Breast epithelium (tissue), 4 donors: ENCODE measurements around the gene FAIM2. TPM values are rescaled to one million over a fixed set of nuclear protein-coding genes. Genes with fewer than 3 reads are reported as not detected.

Source experiments
- DNase-seq, 2 donors: peaks; one replicate each; pipeline ENCODE4 v3.0.0-alpha.2; 2019; ENCODE audit warnings: low spot score in 2 of 2
- H3K27ac ChIP-seq, 2 donors: fragments of 200-600 bp; sonication (generic) in 1 of 2; one replicate each; pipeline ENCODE4 v1.5.1; 2016 to 2019; ENCODE audit warnings: mild to moderate bottlenecking in 1 of 2
- H3K27me3 ChIP-seq, 2 donors: fragments of 200-600 bp; sonication (generic) in 1 of 2; one replicate each; pipeline versions ENCODE4 v1.5.1 to v1.6.0; 2017 to 2019; ENCODE audit warnings: control low read depth in 1 of 2, mild to moderate bottlenecking in 1 of 2
- H3K36me3 ChIP-seq: fragments of 200-600 bp; one replicate; pipeline ENCODE4 v1.5.1; 2019
- H3K4me1 ChIP-seq, 2 donors: fragments of 200-600 bp; sonication (generic); one replicate each; pipeline ENCODE4 v1.5.1; 2016 to 2019; ENCODE audit warnings: control low read depth in 1 of 2
- H3K4me3 ChIP-seq, 3 donors: fragments of 200-600 bp; sonication (generic); 1 replicate in 2 of 3; 2 replicates in 1 of 3; pipeline ENCODE4 v1.5.1; 2016 to 2019; ENCODE audit warnings: mild to moderate bottlenecking in 3 of 3, moderate library complexity in 2 of 3
- H3K9me3 ChIP-seq, 2 donors: fragments of 200-600 bp; sonication (generic) in 1 of 2; one replicate each; pipeline ENCODE4 v1.5.1; 2016 to 2019; ENCODE audit warnings: control low read depth in 1 of 2
- POLR2A ChIP-seq: fragments of 450-650 bp; IDR thresholded peaks from one replicate; pipeline ENCODE4 v1.6.1; 2016; ENCODE audit warnings: antibody characterized with exemption, mild to moderate bottlenecking, moderate library complexity
- POLR2AphosphoS5 ChIP-seq, 3 donors: sonication (generic); formaldehyde crosslinking; IDR thresholded peaks; one replicate each; pipeline ENCODE4 v1.6.1; 2017; ENCODE audit warnings: antibody characterized with exemption in 3 of 3
- intact Hi-C: fragments of 100-400 bp; cut with DNase I; formaldehyde crosslinking; loops from one replicate; pipeline ENCODE4 v1.15.1; 2023; ENCODE audit warnings: low total_unique reads
- total RNA-seq, 3 donors: library from RNA; depleted of rRNA; stranded (reverse); fragments of >200 nt; gene quantifications; one replicate each; pipeline ENCODE4 v1.1.0, GENCODE V29; 2016
- TF ChIP-seq, protein P1 (sequence below), 3 donors: fragments of 450-650 bp; IDR thresholded peaks; one replicate each; pipeline ENCODE4 v1.5.1; 2016 to 2017; ENCODE audit warnings: antibody characterized with exemption in 3 of 3, mild to moderate bottlenecking in 3 of 3, moderate library complexity in 3 of 3

Gene FAIM2
- total RNA-seq, 3 donors from 2014 or later: 0.64 to 1.9 (median 1.3) TPM

DNA sequence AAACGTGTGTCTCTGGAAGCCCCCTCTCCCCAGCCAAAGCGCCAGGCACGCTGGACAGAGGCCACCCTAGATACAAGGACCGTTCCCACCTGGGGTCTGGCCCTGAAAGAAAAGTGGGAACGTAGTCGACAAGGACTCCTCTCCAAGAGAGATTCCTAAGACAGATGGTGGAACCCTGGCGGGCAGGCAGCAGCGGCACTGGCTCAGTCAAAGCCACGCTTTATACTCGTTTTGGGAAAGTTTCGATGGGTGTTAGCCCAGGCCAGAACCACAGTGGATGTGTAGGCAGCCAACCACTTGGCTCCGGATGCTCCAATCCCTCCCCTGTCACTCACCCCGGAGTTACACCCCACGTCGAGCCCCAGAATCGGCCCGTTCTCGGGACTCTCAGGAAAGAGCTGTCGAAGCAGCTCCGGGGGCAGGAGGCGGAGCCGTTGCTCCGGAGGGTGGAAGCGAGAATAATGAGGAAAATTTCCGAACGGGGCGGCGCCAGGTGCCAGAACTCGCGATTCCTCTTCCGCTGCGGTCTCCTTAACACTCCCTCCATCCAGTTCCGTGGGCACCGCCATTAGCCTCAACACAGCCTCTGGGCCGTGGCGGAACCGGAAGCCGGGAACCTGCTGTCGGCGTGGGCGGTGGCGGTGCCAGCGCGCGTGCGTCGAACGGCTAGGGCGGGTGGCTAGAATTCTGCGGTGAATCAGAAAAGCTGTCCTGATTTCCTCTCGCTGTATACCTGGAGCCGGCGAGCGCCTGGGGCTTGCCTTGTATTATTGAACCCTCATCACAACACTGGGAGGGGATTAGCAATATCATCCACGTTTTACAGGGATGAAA is 61.0 kb downstream of the FAIM2 start, which contains the start of gene BCDIN3D:
BCDIN3D (minus strand) TSS at position 588 of the 834 bp plus-strand sequence; CDS start at position 569, 19 bp downstream.
- H3K4me3 ChIP-seq: peak within 1 kb of the TSS; percentile 51 to 74 (median 73)
- H3K4me1 ChIP-seq: peaks cover 4% of the 10 kb centered on the region in 2 donors
- TF ChIP-seq POLR2AphosphoS5 (IDR thresholded peaks at IDR 0.05) (peak; percentile 65 to 93 (median 84)), POLR2A (peak; percentile 61)
- TF ChIP-seq, protein P1, sequence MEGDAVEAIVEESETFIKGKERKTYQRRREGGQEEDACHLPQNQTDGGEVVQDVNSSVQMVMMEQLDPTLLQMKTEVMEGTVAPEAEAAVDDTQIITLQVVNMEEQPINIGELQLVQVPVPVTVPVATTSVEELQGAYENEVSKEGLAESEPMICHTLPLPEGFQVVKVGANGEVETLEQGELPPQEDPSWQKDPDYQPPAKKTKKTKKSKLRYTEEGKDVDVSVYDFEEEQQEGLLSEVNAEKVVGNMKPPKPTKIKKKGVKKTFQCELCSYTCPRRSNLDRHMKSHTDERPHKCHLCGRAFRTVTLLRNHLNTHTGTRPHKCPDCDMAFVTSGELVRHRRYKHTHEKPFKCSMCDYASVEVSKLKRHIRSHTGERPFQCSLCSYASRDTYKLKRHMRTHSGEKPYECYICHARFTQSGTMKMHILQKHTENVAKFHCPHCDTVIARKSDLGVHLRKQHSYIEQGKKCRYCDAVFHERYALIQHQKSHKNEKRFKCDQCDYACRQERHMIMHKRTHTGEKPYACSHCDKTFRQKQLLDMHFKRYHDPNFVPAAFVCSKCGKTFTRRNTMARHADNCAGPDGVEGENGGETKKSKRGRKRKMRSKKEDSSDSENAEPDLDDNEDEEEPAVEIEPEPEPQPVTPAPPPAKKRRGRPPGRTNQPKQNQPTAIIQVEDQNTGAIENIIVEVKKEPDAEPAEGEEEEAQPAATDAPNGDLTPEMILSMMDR (IDR thresholded peaks at IDR 0.05): peak in 1 of 3 donors; percentile 9
- no peaks in the 10 kb centered on the region for H3K36me3 ChIP-seq
- no peaks in the 10 kb centered on the region for H3K9me3 ChIP-seq
- H3K27me3 ChIP-seq: peaks cover 0 to 4% of the 10 kb centered on the region in 2 donors
- peak; percentile 88 to 91 for DNase-seq
- intact Hi-C loops: no loop called here
- peak within 1 kb of the TSS; percentile 93 for H3K27ac ChIP-seq

DNA sequence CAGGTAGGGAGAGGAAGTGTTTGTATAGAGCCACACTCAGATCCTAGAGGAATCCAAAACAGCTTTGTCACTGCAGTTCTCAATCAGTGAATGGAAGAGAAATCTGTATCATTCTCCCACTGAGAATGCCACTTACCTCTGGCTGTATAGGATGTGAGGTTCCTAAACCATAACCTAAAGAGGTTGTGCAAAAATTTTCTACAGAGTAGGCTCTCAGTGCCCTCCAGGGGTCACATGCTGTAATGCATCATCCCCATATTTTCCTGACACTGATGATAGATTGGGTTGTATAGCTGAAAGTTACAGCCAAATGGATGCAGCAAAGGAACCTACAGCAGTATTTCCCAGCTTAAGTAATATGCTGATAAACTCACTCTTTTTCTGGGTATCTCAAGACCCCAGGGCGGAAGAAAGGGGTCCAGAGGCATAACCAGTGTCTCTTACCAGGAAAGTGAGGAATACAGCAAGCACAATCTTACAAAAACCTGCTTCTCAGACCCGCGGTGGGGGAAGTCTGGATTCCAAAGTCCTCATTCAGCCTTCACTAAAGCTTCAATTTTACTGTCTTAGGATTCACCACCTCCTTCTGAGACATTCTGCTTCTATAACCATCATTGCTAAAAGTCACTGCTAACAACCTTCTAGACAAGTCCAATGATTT is 64.6 kb downstream of the FAIM2 start:
- intact Hi-C loops: no loop called here
- Histone ChIP-seq H3K9me3 (no peaks in the 10 kb centered on the region), H3K27me3 (no peaks in the 10 kb centered on the region), H3K4me1 (peaks cover 4% of the 10 kb centered on the region in 2 donors), H3K4me3 (no peak overlapping the region), H3K27ac (no peak overlapping the region), H3K36me3 (no peaks in the 10 kb centered on the region)
- TF ChIP-seq POLR2A (no peak), POLR2AphosphoS5 (IDR thresholded peaks at IDR 0.05) (no peak)
- TF ChIP-seq, protein P1 (IDR thresholded peaks at IDR 0.05): peak in 2 of 3 donors; percentile 29 to 41
- peak in 1 of 2 donors; percentile 12 for DNase-seq

DNA sequence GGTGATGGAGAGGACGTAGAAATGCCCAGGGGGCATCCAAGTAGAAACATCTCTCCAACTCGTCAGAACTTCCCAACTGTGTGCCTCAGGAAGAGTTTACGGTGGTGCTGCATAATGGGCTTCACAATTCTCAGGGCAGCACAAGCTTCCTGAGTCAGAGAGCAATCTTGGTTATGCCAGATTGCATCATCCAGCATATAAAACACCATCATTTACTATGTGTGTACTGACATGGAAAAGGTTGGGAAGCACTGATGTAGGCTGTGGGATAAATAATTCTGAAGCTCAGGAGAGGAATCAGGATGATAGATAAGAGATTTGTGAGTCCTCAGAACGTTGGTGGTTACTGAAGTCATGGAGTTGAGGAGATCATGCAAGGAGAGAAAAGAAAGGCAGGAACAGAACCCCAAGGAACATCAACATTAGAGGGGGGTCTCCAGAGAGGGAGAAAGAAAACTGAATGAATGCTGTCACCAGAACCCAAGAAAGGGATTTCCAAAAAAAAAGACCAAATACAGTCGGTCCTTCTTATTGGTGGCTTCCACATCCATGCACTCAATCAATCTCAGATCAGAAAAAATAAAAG is 70.8 kb downstream of the FAIM2 start:
- Histone ChIP-seq H3K27me3 (no peaks in the 10 kb centered on the region), H3K4me3 (no peak overlapping the region), H3K4me1 (peaks cover 0 to 6% of the 10 kb centered on the region in 2 donors), H3K27ac (no peak overlapping the region), H3K9me3 (no peaks in the 10 kb centered on the region), H3K36me3 (no peaks in the 10 kb centered on the region)
- intact Hi-C loops: no loop called here
- no peak for TF ChIP-seq POLR2A
- TF ChIP-seq, protein P1 (IDR thresholded peaks at IDR 0.05): no peak
- TF ChIP-seq POLR2AphosphoS5 (IDR thresholded peaks at IDR 0.05): no peak
- DNase-seq: peak in 1 of 2 donors; percentile 2

DNA sequence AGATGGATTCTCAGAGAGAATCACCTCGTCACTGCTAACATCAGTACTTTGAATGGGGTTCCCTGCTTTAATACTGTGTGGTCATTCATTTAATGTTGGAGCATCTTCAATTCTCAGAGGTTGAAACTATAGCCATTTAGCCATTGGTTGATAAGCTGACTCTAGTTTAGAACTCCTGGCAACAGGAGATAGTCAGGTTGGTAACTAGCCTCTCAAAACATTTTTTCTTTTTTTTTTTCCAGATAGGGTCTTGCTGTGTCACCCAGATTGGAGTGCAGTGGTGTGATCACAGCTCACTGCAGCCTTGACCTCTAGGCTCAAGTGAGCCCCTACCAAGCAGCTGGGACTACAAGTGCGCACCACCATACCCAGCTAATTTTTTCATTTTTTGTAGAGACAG is 72.0 kb downstream of the FAIM2 start:
- Histone ChIP-seq H3K4me3 (no peak overlapping the region), H3K4me1 (peaks cover 0 to 6% of the 10 kb centered on the region in 2 donors), H3K27ac (no peak overlapping the region), H3K36me3 (no peaks in the 10 kb centered on the region), H3K27me3 (no peaks in the 10 kb centered on the region), H3K9me3 (no peaks in the 10 kb centered on the region)
- TF ChIP-seq, protein P1 (IDR thresholded peaks at IDR 0.05): no peak
- TF ChIP-seq POLR2A (no peak), POLR2AphosphoS5 (IDR thresholded peaks at IDR 0.05) (no peak)
- intact Hi-C loops: no loop called here
- no peak for DNase-seq
